Endothelial cell of umbilical vein (primary cell): ENCODE data around the gene TEC. TPM values are rescaled to one million over a fixed set of nuclear protein-coding genes. Genes with fewer than 3 reads are reported as not detected.

Source experiments
- BruUV-seq: library from RNA; stranded (reverse); fragments of 400-500 nt; replicated peaks from 2 replicates; lab custom pipeline; 2021; lab: Mats Ljungman, UMichigan
- CTCF ChIA-PET: fragments of 300-600, 350-600 bp; sonication (Branson Sonifier 250); formaldehyde crosslinking; loops from one replicate; lab custom pipeline; 2021; ENCODE audit warnings: antibody characterized with exemption, inconsistent platforms; lab: Charles Lee
- POLR2A ChIA-PET: fragments of 300-600, 350-600 bp; sonication (Branson Sonifier 250); formaldehyde crosslinking; loops from one replicate; lab custom pipeline; 2021; ENCODE audit warnings: antibody characterized with exemption, inconsistent platforms; lab: Charles Lee
- DNase-seq: peaks from one replicate; pipeline ENCODE4 v3.0.0-alpha.2; 2011; ENCODE audit warnings: low read depth, low spot score
- FAIRE-seq: peaks from 2 replicates; lab custom pipeline; 2011; peaks lifted over from hg19 to GRCh38; lab: Jason Lieb, UNC
- H2AFZ ChIP-seq: 2 replicates; pipeline ENCODE4 v1.6.0; 2012; ENCODE audit warnings: low read depth, low read length, control low read depth, inconsistent platforms
- H3K27ac ChIP-seq: 2 replicates; pipeline ENCODE4 v1.5.1; 2011; ENCODE audit warnings: low read depth, mild to moderate bottlenecking, control low read depth, low read length, moderate library complexity; ENCODE audit not compliant: insufficient read depth
- H3K27me3 ChIP-seq, 2 experiments: 2 replicates each; pipeline versions ENCODE4 v1.6.0 to v1.6.1; 2011; ENCODE audit warnings: low read length in 2 of 2, mixed read lengths in 1 of 2; ENCODE audit not compliant: control insufficient read depth in 2 of 2, insufficient read depth in 2 of 2
- H3K36me3 ChIP-seq, 2 experiments: 2 replicates in 1 of 2; 3 replicates in 1 of 2; pipeline ENCODE4 v1.5.1; 2011; ENCODE audit warnings: low read length in 2 of 2, mild to moderate bottlenecking in 1 of 2, moderate library complexity in 1 of 2; ENCODE audit not compliant: control insufficient read depth in 2 of 2, insufficient read depth in 2 of 2; ENCODE audit errors: extremely low read depth in 1 of 2
- H3K4me1 ChIP-seq: 3 replicates; pipeline ENCODE4 v1.5.1; 2011; ENCODE audit warnings: mild to moderate bottlenecking, low read length; ENCODE audit not compliant: control insufficient read depth, insufficient read depth; ENCODE audit errors: extremely low read depth
- H3K4me2 ChIP-seq: 2 replicates; pipeline ENCODE4 v1.6.1; 2011; ENCODE audit warnings: low read length, control low read depth, mixed read lengths; ENCODE audit not compliant: insufficient read depth
- H3K4me3 ChIP-seq, 3 experiments: fragments of 200-600 bp in 1 of 3; sonication (generic), shearing (Covaris generic) in 1 of 3; replicated peaks in 1 of 3; 2 replicates each; pipeline ENCODE4 v1.5.1; 2011 to 2016; ENCODE audit warnings: control low read depth in 3 of 3, low read length in 3 of 3, mild to moderate bottlenecking in 2 of 3, inconsistent platforms in 1 of 3, low read depth in 1 of 3, moderate library complexity in 1 of 3; ENCODE audit not compliant: insufficient read depth in 1 of 3
- H3K79me2 ChIP-seq: 2 replicates; pipeline ENCODE4 v1.6.0; 2012; ENCODE audit warnings: low read length, inconsistent platforms; ENCODE audit not compliant: control insufficient read depth, insufficient read depth
- H3K9ac ChIP-seq: replicated peaks from 2 replicates; pipeline ENCODE3; 2011; ENCODE audit warnings: low read length, control low read depth; ENCODE audit not compliant: insufficient read depth; ENCODE audit errors: extremely low read depth
- H3K9me1 ChIP-seq: replicated peaks from 3 replicates; pipeline ENCODE4 v1.6.0; 2011; ENCODE audit warnings: mild to moderate bottlenecking, low read length; ENCODE audit not compliant: control insufficient read depth, insufficient read depth; ENCODE audit errors: extremely low read depth
- H3K9me3 ChIP-seq: replicated peaks from 2 replicates; pipeline ENCODE4 v1.5.1; 2012; ENCODE audit warnings: low read length, inconsistent platforms; ENCODE audit not compliant: control insufficient read depth, insufficient read depth
- H4K20me1 ChIP-seq: replicated peaks from 2 replicates; pipeline ENCODE3; 2011; ENCODE audit warnings: mild to moderate bottlenecking, low read length; ENCODE audit not compliant: control insufficient read depth, insufficient read depth; ENCODE audit errors: extremely low read depth
- EZH2 ChIP-seq: IDR thresholded peaks from 2 replicates; pipeline ENCODE4 v1.6.1; 2012; ENCODE audit warnings: borderline replicate concordance, low read depth, mild to moderate bottlenecking, moderate library complexity, low read length, inconsistent platforms; ENCODE audit not compliant: severe bottlenecking
- FOS ChIP-seq: IDR thresholded peaks from 2 replicates; pipeline ENCODE4 v1.6.1; 2011; ENCODE audit warnings: mild to moderate bottlenecking, low read length, moderate library complexity, borderline replicate concordance; ENCODE audit not compliant: insufficient read depth
- GATA2 ChIP-seq: IDR thresholded peaks from 2 replicates; pipeline ENCODE4 v1.7.0; 2011; ENCODE audit warnings: low read depth, mild to moderate bottlenecking, moderate library complexity, mixed read lengths, low read length; ENCODE audit not compliant: insufficient read length, insufficient read depth
- JUN ChIP-seq: IDR thresholded peaks from 2 replicates; pipeline ENCODE4 v1.6.1; 2011; ENCODE audit warnings: borderline replicate concordance, low read depth; ENCODE audit not compliant: insufficient read length, insufficient read depth
- MYC ChIP-seq: IDR thresholded peaks from one replicate; pipeline ENCODE4 v1.6.1; 2011; ENCODE audit warnings: mild to moderate bottlenecking, low read depth, low read length
- POLR2A ChIP-seq: IDR thresholded peaks from 2 replicates; pipeline ENCODE4 v1.6.1; 2012; ENCODE audit warnings: low read depth, mild to moderate bottlenecking, control low read depth, low read length
- POLR2AphosphoS5 ChIP-seq: IDR thresholded peaks from 2 replicates; pipeline ENCODE4 v1.6.1; 2012; ENCODE audit warnings: low read depth, mild to moderate bottlenecking, control low read depth, low read length, moderate library complexity; ENCODE audit not compliant: insufficient read depth
- dilution Hi-C: fragments of 300-500 bp; cut with MboI; formaldehyde crosslinking; loops from one replicate; pipeline ENCODE4 v1.15.0; 2019; ENCODE audit warnings: low sequenced_read_pairs; ENCODE audit not compliant: extremely low pct_ligation_motif_present
- intact Hi-C: fragments of 100-400 bp; cut with micrococcal nuclease; formaldehyde crosslinking; loops from one replicate; pipeline ENCODE4 v1.10.0; 2022
- polyA plus RNA-seq, 4 experiments: library from polyadenylated mRNA; depleted of rRNA in 3 of 4; stranded (reverse) in 3 of 4; unstranded in 1 of 4; fragments of >200 nt; gene quantifications; 2 replicates each; pipeline versions ENCODE4 v1.2.1 to v1.2.3, GENCODE V29; 2011 to 2012; ENCODE audit warnings: missing spikeins in 1 of 4
- total RNA-seq: library from RNA; stranded (reverse); gene quantifications from 2 replicates; pipeline ENCODE4 v1.2.3, GENCODE V29; 2021
- TF ChIP-seq, protein P1 (sequence below): IDR thresholded peaks from 2 replicates; pipeline ENCODE4 v1.6.1; 2011; ENCODE audit not compliant: insufficient read depth, insufficient read length
- TF ChIP-seq, protein P2 (sequence below), 2 donors: IDR thresholded peaks; 1 replicate in 1 of 2; 2 replicates in 1 of 2; pipeline ENCODE4 v1.5.1; 2011; ENCODE audit warnings: low read length in 2 of 2, mild to moderate bottlenecking in 2 of 2, moderate library complexity in 2 of 2, control low read depth in 1 of 2, inconsistent platforms in 1 of 2, low read depth in 1 of 2; ENCODE audit not compliant: insufficient read depth in 1 of 2; ENCODE audit errors: extremely low read depth in 1 of 2

TEC gene
- total and polyA plus RNA-seq, 2 donors (not counting 3 experiments of a cell fraction or from before 2014, with no cell fraction given), result 0.08 to 0.86 TPM

DNA sequence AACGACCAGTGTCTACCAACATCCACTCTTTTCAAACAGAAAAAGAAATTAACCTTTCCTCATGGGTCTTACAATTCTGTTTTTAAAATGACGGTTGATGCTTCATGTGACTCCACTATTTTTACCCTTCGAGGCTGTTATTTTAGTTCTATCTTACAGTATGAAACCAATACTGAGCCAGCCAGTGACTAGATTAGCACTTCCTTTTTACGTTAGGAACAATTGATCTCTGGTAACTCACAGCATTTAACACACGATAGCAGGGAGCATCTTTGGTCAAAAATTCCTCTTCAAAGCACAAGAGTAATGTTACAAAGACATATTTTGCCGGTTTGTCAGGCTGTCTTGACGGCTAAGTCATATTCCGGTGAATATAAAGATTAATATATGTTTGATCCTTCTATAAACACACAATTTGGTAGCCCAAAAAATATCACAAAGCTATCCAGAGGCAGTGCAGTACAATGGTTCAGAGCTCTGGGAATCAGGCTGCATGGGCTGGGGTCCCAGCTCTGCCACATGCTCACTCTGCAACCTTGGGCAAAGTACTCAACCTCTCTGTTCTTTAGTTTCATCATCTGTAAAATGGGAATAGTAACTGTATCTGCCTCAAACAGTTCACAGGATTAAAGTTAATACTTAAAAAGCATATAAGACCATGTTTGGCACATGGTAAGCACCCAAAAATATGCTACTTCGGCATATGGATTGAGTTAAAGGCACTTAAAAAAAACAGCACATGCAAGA lies 72.7 kb downstream of the TEC start:
- peaks cover 3 to 10% of the 10 kb centered on the region in 2 experiments for H3K27me3 ChIP-seq
- H3K79me2 ChIP-seq, result no peaks in the 10 kb centered on the region
- H3K4me2 ChIP-seq, result no peak overlapping the region
- H3K9ac ChIP-seq, result no peak overlapping the region
- intact Hi-C loops, result no loop called here
- H3K9me1 ChIP-seq, result no peaks in the 10 kb centered on the region
- H3K4me3 ChIP-seq, result no peak overlapping the region
- H3K36me3 ChIP-seq, result no peaks in the 10 kb centered on the region
- peaks cover 5% of the 10 kb centered on the region for H3K4me1 ChIP-seq
- H2AFZ ChIP-seq, result no peak overlapping the region
- TF ChIP-seq GATA2 (no peak), MYC (no peak), EZH2 (no peak), POLR2AphosphoS5 (no peak), FOS (no peak), JUN (no peak), POLR2A (no peak)
- TF ChIP-seq, protein P1, sequence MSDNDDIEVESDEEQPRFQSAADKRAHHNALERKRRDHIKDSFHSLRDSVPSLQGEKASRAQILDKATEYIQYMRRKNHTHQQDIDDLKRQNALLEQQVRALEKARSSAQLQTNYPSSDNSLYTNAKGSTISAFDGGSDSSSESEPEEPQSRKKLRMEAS, result no peak
- TF ChIP-seq, protein P2, sequence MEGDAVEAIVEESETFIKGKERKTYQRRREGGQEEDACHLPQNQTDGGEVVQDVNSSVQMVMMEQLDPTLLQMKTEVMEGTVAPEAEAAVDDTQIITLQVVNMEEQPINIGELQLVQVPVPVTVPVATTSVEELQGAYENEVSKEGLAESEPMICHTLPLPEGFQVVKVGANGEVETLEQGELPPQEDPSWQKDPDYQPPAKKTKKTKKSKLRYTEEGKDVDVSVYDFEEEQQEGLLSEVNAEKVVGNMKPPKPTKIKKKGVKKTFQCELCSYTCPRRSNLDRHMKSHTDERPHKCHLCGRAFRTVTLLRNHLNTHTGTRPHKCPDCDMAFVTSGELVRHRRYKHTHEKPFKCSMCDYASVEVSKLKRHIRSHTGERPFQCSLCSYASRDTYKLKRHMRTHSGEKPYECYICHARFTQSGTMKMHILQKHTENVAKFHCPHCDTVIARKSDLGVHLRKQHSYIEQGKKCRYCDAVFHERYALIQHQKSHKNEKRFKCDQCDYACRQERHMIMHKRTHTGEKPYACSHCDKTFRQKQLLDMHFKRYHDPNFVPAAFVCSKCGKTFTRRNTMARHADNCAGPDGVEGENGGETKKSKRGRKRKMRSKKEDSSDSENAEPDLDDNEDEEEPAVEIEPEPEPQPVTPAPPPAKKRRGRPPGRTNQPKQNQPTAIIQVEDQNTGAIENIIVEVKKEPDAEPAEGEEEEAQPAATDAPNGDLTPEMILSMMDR (IDR thresholded peaks at IDR 0.05; ENCODE audit: extremely low read depth in 1 of 2, insufficient read depth in 1 of 2, low read depth in 1 of 2, low read length in 2 of 2), result no peak
- no peak for FAIRE-seq
- H3K27ac ChIP-seq, result no peak overlapping the region
- no TSS peak for BruUV-seq
- CTCF ChIA-PET, result no interaction called here
- H3K9me3 ChIP-seq, result no peaks in the 10 kb centered on the region
- H4K20me1 ChIP-seq, result no peaks in the 10 kb centered on the region
- no peak for DNase-seq
- dilution Hi-C loops, result no loop called here
- POLR2A ChIA-PET, result no interaction called here
